GM20431 (cell line): ENCODE measurements around the gene ANXA2.
"Not testable (repeated sequence)": the region's sequence is repeated elsewhere in the genome, so short reads cannot be mapped to it uniquely, and the experiment has no call there.

Source experiments
- in situ Hi-C: fragments of 300-500 bp; cut with MseI, MboI; formaldehyde crosslinking; loops from one replicate; pipeline ENCODE4 v1.15.0; 2020; ENCODE audit warnings: low sequenced_read_pairs; ENCODE audit not compliant: unreplicated experiment

ANXA2 gene

DNA sequence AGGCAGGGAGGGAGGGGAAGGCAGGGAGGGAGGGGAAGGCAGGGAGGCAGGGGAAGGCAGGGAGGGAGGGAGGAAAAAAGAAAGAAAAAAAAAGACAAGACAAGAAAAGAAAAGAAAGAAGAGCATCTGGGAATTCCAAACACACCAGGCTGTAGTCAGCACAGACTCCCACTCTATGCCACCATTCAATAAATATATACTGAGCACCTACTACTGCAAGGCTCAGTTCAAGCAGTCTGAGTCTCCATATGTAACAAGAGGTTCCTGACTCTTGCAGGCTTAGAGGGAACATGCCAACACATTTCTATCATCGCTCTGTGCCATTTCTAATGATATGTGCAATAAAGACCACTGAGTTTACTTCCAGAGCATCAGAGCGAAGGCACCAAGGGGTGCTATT lies 47.7 kb downstream of the ANXA2 start:
- in situ Hi-C loops: loop anchor here (25.0 kb wide), 1 partner anchor 562 kb away; no protein-coding TSS in a partner anchor

- in situ Hi-C loops: no loop called here
Measured at GRCh38 chr15:60349589-60349988, 48.2 kb downstream of the ANXA2 start.

GRCh38 chr15:60347480-60348049 lies 50.2 kb downstream of the ANXA2 start:
- in situ Hi-C loops: no loop called here

DNA sequence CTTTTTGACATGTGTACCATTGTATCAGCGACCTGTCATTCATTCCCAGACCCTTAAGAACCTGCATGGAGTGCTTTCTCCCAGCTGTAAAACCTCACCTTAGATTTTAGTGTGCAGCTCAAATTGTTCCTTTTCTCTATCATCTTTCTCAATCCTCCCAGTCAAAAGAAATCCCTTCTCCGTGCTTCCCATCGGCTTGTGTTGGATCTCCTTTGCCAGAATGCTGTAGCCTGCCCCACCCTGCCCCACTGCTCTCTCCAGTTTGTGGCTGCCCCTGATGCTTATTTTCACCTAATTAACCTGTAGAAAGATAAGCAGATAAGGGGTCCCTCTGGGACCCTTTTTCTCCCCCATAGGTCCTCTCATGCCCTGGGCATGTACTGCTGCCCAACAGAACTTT lies 51.1 kb downstream of the ANXA2 start:
- in situ Hi-C loops: no loop called here

DNA sequence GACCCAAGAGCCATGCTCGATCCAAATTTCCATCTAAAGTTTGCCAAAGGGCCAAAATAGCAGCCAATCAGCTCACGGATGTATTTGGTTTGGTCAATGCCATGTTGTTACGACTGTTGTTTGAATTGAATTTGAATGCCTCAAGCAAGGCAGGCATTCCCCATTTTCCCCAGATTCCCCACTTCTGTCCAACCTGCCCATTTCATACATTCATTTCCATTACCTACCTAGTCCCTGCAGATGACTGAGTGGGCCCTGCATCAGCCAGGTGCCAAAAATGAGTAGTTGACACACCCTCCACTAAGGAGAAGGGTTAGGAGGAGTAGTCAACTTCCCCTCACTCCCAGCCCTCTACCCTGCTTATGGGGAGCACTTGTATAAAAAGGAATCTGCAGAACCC lies 51.7 kb downstream of the ANXA2 start:
- in situ Hi-C loops: no loop called here

- in situ Hi-C loops: no loop called here
Measured at GRCh38 chr15:60345598-60345997, 52.2 kb downstream of the ANXA2 start.

DNA sequence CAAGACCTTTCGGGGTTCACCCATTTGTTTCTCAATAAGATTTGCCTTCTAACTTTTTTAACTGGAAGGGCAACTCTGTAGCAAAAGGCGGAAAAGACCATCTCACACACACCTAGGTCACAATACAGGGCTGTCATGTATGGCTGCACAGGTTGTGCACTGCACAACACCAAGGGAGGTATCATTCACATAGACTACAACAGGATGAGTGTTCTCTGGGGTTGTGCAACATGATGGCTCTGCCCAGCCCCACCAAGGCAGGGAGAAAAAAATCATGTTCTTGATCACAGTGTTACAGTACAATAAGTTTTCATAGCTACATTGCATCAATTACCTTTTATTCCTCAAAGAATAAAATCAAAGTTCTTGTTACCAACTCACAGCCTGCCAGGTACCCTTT lies 52.8 kb downstream of the ANXA2 start:
- in situ Hi-C loops: no loop called here

- in situ Hi-C loops: no loop called here
Measured at GRCh38 chr15:60344461-60344860, 53.3 kb downstream of the ANXA2 start.

GRCh38 chr15:60343221-60343970 lies 54.4 kb downstream of the ANXA2 start:
- in situ Hi-C loops: no loop called here

GRCh38 chr15:60340207-60340921 lies 57.4 kb downstream of the ANXA2 start:
- in situ Hi-C loops: no loop called here

DNA sequence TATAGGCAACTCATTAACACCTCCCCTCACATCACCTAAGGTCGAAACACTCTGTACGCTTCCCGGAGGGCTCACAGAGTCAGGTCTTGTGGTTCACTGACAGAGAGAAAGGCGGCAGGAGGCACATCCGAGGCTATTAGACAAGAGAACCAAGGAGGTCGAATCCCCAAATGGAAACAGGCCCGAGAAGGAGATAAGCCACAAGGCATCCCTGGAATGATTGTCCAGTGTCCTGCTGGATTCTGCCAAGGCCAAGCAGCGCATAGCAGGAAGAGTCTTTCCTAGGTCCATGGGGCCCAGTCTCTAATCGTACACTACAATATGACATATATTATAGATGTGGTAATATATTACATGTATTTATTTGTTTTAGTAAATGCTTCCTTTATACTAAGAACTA lies 58.5 kb downstream of the ANXA2 start:
- in situ Hi-C loops: no loop called here

GRCh38 chr15:60338810-60339209 lies 59.0 kb downstream of the ANXA2 start:
- in situ Hi-C loops: no loop called here

DNA sequence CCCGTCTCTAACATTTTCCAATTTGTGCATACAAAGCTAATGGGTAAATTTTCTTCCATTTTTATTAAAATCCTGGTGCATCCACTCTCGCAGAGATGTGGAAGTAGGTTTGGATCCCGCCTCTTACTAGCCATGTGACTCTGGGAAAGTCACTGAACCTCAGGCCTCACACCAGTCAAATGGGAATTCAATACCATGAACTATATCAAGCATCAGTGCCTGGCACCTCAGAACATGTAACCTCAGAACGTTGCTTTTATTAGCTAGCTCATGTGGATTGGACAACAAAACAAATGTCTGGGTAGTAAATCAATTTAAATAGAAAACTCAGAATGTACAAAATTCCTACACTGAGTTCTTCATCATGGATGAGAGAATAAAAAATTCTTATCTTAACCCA lies 60.7 kb downstream of the ANXA2 start:
- in situ Hi-C loops: no loop called here

DNA sequence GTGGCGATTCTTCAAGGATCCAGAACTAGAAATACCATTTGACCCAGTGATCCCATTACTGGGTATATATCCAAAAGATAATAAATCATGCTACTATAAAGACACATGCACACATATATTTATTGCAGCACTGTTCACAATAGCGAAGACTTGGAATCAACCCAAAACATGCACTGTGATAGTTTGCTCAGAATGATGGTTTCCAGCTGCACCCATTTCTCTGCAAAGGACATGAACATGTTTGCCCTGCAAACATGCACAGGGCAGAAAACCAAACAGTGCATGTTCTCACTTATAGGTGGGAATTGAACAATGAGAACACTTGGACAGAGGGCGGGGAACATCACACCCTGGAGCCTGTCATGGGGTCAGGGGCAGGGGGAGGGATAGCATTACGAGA lies 62.5 kb downstream of the ANXA2 start:
- in situ Hi-C loops: not testable (repeated sequence)

- in situ Hi-C loops: no loop called here
Measured at GRCh38 chr15:60328852-60329443, 68.8 kb downstream of the ANXA2 start.

DNA sequence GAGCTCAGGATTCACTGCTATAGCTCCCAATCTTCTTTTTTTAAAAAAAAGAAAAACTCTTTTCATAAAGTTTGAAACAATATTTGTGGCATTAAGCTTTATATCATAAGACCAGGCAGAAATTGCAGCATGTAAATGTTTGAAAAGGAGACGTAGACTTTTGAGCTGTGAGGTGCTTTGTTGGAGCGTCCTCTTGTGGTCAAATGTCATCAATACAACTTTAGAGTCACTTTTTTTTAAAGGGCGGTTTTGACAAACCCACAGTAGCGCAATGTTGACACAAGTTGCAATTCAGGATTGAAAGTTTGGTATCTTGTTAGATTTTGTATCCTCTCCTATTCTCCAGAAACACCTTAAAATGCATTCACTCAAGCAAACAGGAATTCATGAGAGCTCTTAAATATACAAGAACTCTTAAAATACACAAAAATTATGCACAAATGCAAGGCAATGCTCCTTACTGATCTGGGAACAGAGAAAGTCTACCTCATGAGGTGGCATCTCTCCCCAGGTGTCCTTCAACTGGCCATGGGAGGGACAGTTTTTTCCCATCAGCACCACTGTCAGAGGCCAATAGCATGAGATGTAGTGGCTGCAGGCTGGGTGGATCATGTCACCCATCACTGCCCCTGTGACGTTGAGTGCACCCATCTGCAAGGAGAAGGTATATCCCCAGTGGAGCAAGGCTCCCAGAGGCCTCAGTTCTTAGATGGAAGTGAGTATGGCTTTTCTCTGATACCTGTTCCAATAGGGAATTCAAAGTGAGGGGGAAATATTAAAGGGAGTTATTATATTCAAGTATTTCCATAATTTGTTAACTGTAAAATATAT lies 70.7 kb downstream of the ANXA2 start:
- in situ Hi-C loops: no loop called here

GRCh38 chr15:60326343-60326742 lies 71.4 kb downstream of the ANXA2 start:
- in situ Hi-C loops: no loop called here

DNA sequence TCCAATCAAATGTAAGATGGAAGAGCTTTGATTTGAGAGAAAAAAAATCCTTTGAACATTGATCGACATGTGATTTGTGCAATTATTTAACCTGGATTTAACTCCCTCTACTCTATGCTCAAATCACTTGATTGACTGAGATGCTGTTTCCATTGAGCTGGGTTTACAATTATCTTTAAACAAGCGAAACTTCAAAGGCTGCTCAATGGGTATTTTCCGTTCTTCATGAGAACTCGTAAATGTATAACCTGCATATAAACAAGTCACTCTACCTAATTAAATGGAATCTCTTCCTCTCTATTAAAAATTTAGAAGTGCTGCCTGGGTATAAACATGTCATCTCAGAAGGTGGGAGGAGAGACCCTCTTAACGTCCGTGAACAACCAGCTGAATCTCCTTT lies 71.9 kb downstream of the ANXA2 start:
- in situ Hi-C loops: no loop called here

GRCh38 chr15:60324706-60325438 lies 72.9 kb downstream of the ANXA2 start:
- in situ Hi-C loops: loop anchor here (25.0 kb wide), 1 partner anchor 588 kb away; no protein-coding TSS in a partner anchor
